Measurements from ENCODE around the gene UBAP2. TPM values are rescaled to one million over a fixed set of nuclear protein-coding genes. Genes with fewer than 3 reads are reported as not detected.
"Not testable (repeated sequence)": the region's sequence is repeated elsewhere in the genome, so short reads cannot be mapped to it uniquely, and the experiment has no call there.

UBAP2 gene
- total RNA-seq, 1 experiment from 2014 or later, result 33.4 TPM

DNA sequence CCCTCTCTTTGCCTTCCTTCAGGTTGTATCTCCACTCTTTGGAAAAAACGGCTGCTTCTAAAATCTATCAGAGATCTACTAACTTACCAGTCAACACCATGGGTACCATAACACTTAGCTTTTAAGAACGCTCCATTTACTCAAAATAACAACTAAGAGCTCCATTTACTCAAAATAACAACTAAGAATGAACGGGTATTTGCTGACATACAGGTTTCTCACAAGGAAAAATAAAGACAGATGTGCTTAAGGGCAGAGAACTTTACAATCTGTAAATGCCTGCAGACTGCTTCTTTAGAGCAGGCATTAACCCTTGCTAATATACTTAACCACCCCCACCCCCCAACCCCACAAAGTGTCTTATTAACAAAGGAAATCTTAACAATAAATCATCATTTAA lies 2.8 kb downstream of the UBAP2 start:
- CTCF ChIA-PET, result interaction anchor here (0.6 to 1.6 kb wide), 3 partner anchors 26 to 208 kb away, joined by 3 to 5 read pairs (median 3); no protein-coding TSS in a partner anchor
- TF ChIP-seq, protein P1, sequence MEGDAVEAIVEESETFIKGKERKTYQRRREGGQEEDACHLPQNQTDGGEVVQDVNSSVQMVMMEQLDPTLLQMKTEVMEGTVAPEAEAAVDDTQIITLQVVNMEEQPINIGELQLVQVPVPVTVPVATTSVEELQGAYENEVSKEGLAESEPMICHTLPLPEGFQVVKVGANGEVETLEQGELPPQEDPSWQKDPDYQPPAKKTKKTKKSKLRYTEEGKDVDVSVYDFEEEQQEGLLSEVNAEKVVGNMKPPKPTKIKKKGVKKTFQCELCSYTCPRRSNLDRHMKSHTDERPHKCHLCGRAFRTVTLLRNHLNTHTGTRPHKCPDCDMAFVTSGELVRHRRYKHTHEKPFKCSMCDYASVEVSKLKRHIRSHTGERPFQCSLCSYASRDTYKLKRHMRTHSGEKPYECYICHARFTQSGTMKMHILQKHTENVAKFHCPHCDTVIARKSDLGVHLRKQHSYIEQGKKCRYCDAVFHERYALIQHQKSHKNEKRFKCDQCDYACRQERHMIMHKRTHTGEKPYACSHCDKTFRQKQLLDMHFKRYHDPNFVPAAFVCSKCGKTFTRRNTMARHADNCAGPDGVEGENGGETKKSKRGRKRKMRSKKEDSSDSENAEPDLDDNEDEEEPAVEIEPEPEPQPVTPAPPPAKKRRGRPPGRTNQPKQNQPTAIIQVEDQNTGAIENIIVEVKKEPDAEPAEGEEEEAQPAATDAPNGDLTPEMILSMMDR (IDR thresholded peaks at IDR 0.05; ENCODE audit: unreplicated experiment), result no peak
- no TSS peak for BruUV-seq (replicated peaks)
- intact Hi-C loops (cut with micrococcal nuclease), result no loop called here
- no peak for DNase-seq (ENCODE audit: unreplicated experiment)
- Mint-ChIP-seq H3K4me3 (ENCODE audit: unreplicated experiment) (no peak overlapping the region), H3K27me3 (ENCODE audit: insufficient read depth, unreplicated experiment) (no peaks in the 10 kb centered on the region), H3K9me3 (ENCODE audit: unreplicated experiment) (no peaks in the 10 kb centered on the region), H3K36me3 (ENCODE audit: insufficient read depth, unreplicated experiment) (peaks cover 32% of the 10 kb centered on the region), H3K27ac (ENCODE audit: low read depth, unreplicated experiment) (peak overlapping the region; percentile 99), H3K4me1 (ENCODE audit: insufficient read depth, unreplicated experiment) (peaks cover 20% of the 10 kb centered on the region)
- POLR2A ChIA-PET, result interaction anchor here (0.5 to 2.2 kb wide), 5 partner anchors 21 to 1682 kb away, joined by 3 to 8 read pairs (median 3); no protein-coding TSS in a partner anchor

DNA sequence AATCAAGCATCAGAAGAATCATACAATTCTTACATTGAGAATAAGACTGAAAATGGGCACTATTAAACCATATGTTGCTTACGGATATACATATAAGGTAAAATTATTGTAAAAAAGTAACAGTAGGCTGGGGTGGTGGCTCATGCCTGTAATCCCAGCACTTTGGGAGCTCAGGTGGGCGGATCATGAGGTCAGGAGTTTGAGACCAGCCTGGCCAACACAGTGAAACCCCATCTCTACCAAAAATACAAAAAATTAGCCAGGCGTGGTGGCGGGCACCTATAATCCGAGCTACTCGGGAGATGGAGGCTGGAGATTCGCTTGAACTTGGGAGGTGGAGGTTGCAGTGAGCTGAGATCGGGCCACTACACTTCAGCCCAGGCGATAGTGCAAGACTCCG lies 6.6 kb downstream of the UBAP2 start:
- H3K27me3 Mint-ChIP-seq (ENCODE audit: insufficient read depth, unreplicated experiment); DNase-seq (ENCODE audit: unreplicated experiment); BruUV-seq (replicated peaks); intact Hi-C loops (cut with micrococcal nuclease); H3K9me3 Mint-ChIP-seq (ENCODE audit: unreplicated experiment); H3K4me3 Mint-ChIP-seq (ENCODE audit: unreplicated experiment); POLR2A ChIA-PET; H3K27ac Mint-ChIP-seq (ENCODE audit: low read depth, unreplicated experiment): not testable (repeated sequence)
- Mint-ChIP-seq H3K36me3 (ENCODE audit: insufficient read depth, unreplicated experiment) (peaks cover 41% of the 10 kb centered on the region), H3K4me1 (ENCODE audit: insufficient read depth, unreplicated experiment) (peaks cover 12% of the 10 kb centered on the region)
- CTCF ChIA-PET, result interaction anchor here (0.6 to 1.0 kb wide), 2 partner anchors 18 to 32 kb away, joined by 4 to 5 read pairs; no protein-coding TSS in a partner anchor

DNA sequence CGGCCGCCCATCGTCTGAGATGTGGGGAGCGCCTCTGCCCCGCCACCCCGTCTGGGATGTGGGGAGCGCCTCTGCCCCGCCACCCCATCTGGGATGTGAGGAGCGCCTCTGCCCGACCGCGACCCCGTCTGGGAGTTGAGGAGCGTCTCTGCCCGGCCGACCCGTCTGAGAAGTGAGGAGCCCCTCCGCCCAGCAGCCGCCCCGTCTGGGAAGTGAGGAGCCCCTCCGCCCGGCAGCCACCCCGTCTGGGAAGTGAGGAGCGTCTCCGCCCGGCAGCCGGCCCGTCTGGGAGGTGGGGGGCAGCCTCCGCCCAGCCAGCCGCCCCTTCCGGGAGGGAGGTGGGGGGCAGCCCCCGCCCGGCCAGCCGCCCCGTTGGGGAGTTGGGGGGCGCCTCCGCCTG lies 9.8 kb downstream of the UBAP2 start:
- H3K4me1 Mint-ChIP-seq (ENCODE audit: insufficient read depth, unreplicated experiment); POLR2A ChIA-PET; intact Hi-C loops (cut with micrococcal nuclease); H3K27me3 Mint-ChIP-seq (ENCODE audit: insufficient read depth, unreplicated experiment); H3K9me3 Mint-ChIP-seq (ENCODE audit: unreplicated experiment); BruUV-seq (replicated peaks); H3K4me3 Mint-ChIP-seq (ENCODE audit: unreplicated experiment); CTCF ChIA-PET; DNase-seq (ENCODE audit: unreplicated experiment); H3K27ac Mint-ChIP-seq (ENCODE audit: low read depth, unreplicated experiment): not testable (repeated sequence)
- peaks cover 53% of the 10 kb centered on the region for H3K36me3 Mint-ChIP-seq (ENCODE audit: insufficient read depth, unreplicated experiment)

DNA sequence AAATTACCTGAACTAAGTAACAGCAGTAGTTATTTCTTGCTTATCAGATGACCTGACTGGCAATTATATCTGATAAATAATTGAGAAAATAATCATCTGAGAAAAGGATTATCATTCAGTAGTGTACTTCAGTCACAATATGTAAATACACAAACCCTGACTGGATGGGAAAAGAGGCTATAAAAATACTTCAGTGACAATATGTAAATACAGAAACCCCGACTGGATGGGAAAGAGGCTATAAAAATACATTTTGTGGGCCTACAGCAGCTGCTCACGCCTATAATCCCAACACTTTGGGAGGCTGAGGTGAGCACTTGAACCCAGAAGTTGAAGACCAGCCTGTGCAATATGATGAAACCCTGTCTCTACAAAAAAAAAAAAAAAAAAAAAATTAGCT lies 11.1 kb downstream of the UBAP2 start:
- BruUV-seq (replicated peaks), result no TSS peak
- CTCF ChIA-PET, result interaction anchor here (0.6 kb wide), 2 partner anchors 35 to 597 kb away, joined by 3 to 5 read pairs; no protein-coding TSS in a partner anchor

DNA sequence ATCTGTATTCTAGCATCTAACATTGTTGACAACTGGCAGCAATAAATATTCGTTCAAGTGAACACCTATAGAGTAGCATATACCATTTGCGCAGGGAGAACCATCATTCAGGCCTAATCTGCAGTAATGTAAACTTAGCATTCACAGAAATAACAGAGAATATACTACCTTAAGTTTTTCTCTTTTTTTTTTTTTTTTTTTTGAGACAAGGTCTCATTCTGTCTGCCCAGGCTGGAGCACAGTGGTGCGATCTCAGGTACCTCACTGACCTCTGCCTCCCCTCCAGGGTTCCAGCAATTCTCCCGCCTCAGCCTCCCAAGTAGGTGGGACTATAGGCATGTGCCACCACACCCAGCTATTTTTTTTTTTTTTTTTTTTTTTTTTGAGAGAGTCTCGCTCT lies 12.1 kb downstream of the UBAP2 start:
- no peak overlapping the region for H3K4me3 Mint-ChIP-seq (ENCODE audit: unreplicated experiment)
- intact Hi-C loops (cut with micrococcal nuclease), result no loop called here
- H3K9me3 Mint-ChIP-seq (ENCODE audit: unreplicated experiment), result no peaks in the 10 kb centered on the region
- no peak overlapping the region for H3K27ac Mint-ChIP-seq (ENCODE audit: low read depth, unreplicated experiment)
- ChIA-PET POLR2A (no interaction called here), CTCF (interaction anchor here (0.7 kb wide), 1 partner anchor 374 kb away, joined by 3 read pairs; no protein-coding TSS in a partner anchor)
- no peaks in the 10 kb centered on the region for H3K27me3 Mint-ChIP-seq (ENCODE audit: insufficient read depth, unreplicated experiment)
- H3K36me3 Mint-ChIP-seq (ENCODE audit: insufficient read depth, unreplicated experiment), result peaks cover 43% of the 10 kb centered on the region
- no TSS peak for BruUV-seq (replicated peaks)
- DNase-seq (ENCODE audit: unreplicated experiment), result no peak
- TF ChIP-seq, protein P1 (IDR thresholded peaks at IDR 0.05; ENCODE audit: unreplicated experiment), result no peak
- peaks cover 6% of the 10 kb centered on the region for H3K4me1 Mint-ChIP-seq (ENCODE audit: insufficient read depth, unreplicated experiment)

More for the DNA sequence above, 11.1 kb downstream of the UBAP2 start:
- Mint-ChIP-seq H3K27me3 (ENCODE audit: insufficient read depth, unreplicated experiment) (no peaks in the 10 kb centered on the region), H3K4me1 (ENCODE audit: insufficient read depth, unreplicated experiment) (peaks cover 6% of the 10 kb centered on the region), H3K36me3 (ENCODE audit: insufficient read depth, unreplicated experiment) (peaks cover 45% of the 10 kb centered on the region), H3K27ac (ENCODE audit: low read depth, unreplicated experiment) (no peak overlapping the region), H3K4me3 (ENCODE audit: unreplicated experiment) (no peak overlapping the region), H3K9me3 (ENCODE audit: unreplicated experiment) (no peaks in the 10 kb centered on the region)
- TF ChIP-seq, protein P1 (IDR thresholded peaks at IDR 0.05; ENCODE audit: unreplicated experiment), result no peak
- no peak for DNase-seq (ENCODE audit: unreplicated experiment)
- POLR2A ChIA-PET, result no interaction called here
- intact Hi-C loops (cut with micrococcal nuclease), result no loop called here

Data from MCF 10A (cell line).